HepG2 (cell line): ENCODE measurements around the gene GPC3. TPM values are rescaled to one million over a fixed set of nuclear protein-coding genes. Genes with fewer than 3 reads are reported as not detected.

Source experiments
- ATAC-seq: fragments of 200-7000 bp; cut with Tn5 transposase; 3 replicates; pipeline ENCODE4 v1.9.1; 2020; ENCODE audit warnings: mild to moderate bottlenecking, moderate library complexity
- BruUV-seq: library from RNA; stranded (reverse); fragments of 400-500 nt; replicated peaks from 2 replicates; lab custom pipeline; 2021; lab: Mats Ljungman, UMichigan
- CTCF ChIA-PET: fragments of 300-600 bp; formaldehyde crosslinking; extraction: SDS; loops from one replicate; lab custom pipeline; 2021; ENCODE audit warnings: low total read pairs, inconsistent platforms, low intra/inter-chr PET ratio; lab: Yijun Ruan, JAX
- POLR2A ChIA-PET: fragments of 350-600 bp; sonication (Branson Sonifier 250); formaldehyde crosslinking; loops from one replicate; lab custom pipeline; 2020; ENCODE audit warnings: antibody characterized with exemption, inconsistent platforms; lab: Yijun Ruan, JAX
- DNase-seq: peaks from one replicate; pipeline ENCODE4 v3.0.0-alpha.2; 2015; ENCODE audit warnings: low spot score
- FAIRE-seq: peaks from 3 replicates; lab custom pipeline; 2011; peaks lifted over from hg19 to GRCh38; lab: Jason Lieb, UNC
- H2AFZ ChIP-seq: one replicate; pipeline ENCODE4 v1.6.1; 2011; ENCODE audit warnings: low read length, inconsistent platforms
- H3K27ac ChIP-seq: fragments of 300-600 bp; 3 replicates; pipeline ENCODE4 v1.8.0; 2011; ENCODE audit warnings: mixed run types, mild to moderate bottlenecking, mixed read lengths, low read length, inconsistent platforms; ENCODE audit not compliant: insufficient read depth; ENCODE audit errors: extremely low read length
- H3K27me3 ChIP-seq, 2 experiments: fragments of 200-600 bp in 1 of 2; 2 replicates in 1 of 2; 3 replicates in 1 of 2; pipeline versions ENCODE4 v1.6.0 to v1.8.0; 2011; ENCODE audit warnings: low read length in 2 of 2, mild to moderate bottlenecking in 2 of 2, moderate library complexity in 2 of 2, inconsistent platforms in 1 of 2; ENCODE audit not compliant: insufficient read depth in 2 of 2, control insufficient read depth in 1 of 2
- H3K36me3 ChIP-seq, 2 experiments: fragments of 200-600 bp in 1 of 2; replicated peaks in 1 of 2; 2 replicates in 1 of 2; 3 replicates in 1 of 2; pipeline versions ENCODE4 v1.5.1 to v1.8.0; 2011; ENCODE audit warnings: low read length in 2 of 2, inconsistent platforms in 1 of 2; ENCODE audit not compliant: insufficient read depth in 2 of 2, control insufficient read depth in 1 of 2
- H3K4me1 ChIP-seq: 2 replicates; pipeline ENCODE4 v1.5.1; 2012; ENCODE audit warnings: low read length, inconsistent platforms; ENCODE audit not compliant: insufficient read depth
- H3K4me2 ChIP-seq: 2 replicates; pipeline ENCODE4 v1.6.0; 2011; ENCODE audit warnings: low read depth, low read length, inconsistent platforms
- H3K4me3 ChIP-seq, 3 experiments: fragments of 200-600 bp in 1 of 3; sonication (generic), shearing (Covaris generic) in 1 of 3; replicated peaks in 1 of 3; 2 replicates each; pipeline ENCODE4 v1.5.1; 2011 to 2016; ENCODE audit warnings: low read length in 3 of 3, inconsistent platforms in 2 of 3, low read depth in 2 of 3, mild to moderate bottlenecking in 2 of 3, control low read depth in 1 of 3, mixed read lengths in 1 of 3; ENCODE audit not compliant: insufficient read depth in 1 of 3
- H3K79me2 ChIP-seq: one replicate; pipeline ENCODE4 v1.6.1; 2011; ENCODE audit warnings: low read length, inconsistent platforms; ENCODE audit not compliant: insufficient read depth
- H3K9ac ChIP-seq: 2 replicates; pipeline ENCODE4 v1.6.0; 2011; ENCODE audit warnings: mild to moderate bottlenecking, low read depth, low read length, inconsistent platforms; ENCODE audit not compliant: insufficient read depth
- H3K9me3 ChIP-seq: 2 replicates; pipeline ENCODE4 v1.5.1; 2012; ENCODE audit warnings: mild to moderate bottlenecking, low read length
- H4K20me1 ChIP-seq: 2 replicates; pipeline ENCODE4 v1.6.0; 2011; ENCODE audit warnings: inconsistent platforms, mild to moderate bottlenecking, low read length, moderate library complexity; ENCODE audit not compliant: insufficient read depth
- ARHGAP35 ChIP-seq: sonication (generic); formaldehyde crosslinking; IDR thresholded peaks from 2 replicates; pipeline ENCODE4 v1.9.0; 2022; ENCODE audit warnings: mild to moderate bottlenecking, inconsistent platforms, moderate library complexity, missing genetic modification reagents, borderline replicate concordance
- ATRX ChIP-seq: sonication (generic); formaldehyde crosslinking; IDR thresholded peaks from 2 replicates; pipeline ENCODE4 v1.4.0; 2020; ENCODE audit warnings: missing genetic modification reagents, borderline replicate concordance
- FOXA1 ChIP-seq, 2 experiments: fragments of 450-650 bp in 1 of 2; sonication (generic) in 1 of 2; formaldehyde crosslinking in 1 of 2; IDR thresholded peaks; 2 replicates each; pipeline versions ENCODE4 v1.4.0 to v1.6.1; 2016 to 2020; ENCODE audit warnings: missing genetic modification reagents in 1 of 2
- FOXA3 ChIP-seq: IDR thresholded peaks from 2 replicates; pipeline ENCODE4 v1.6.1; 2016; ENCODE audit warnings: missing genetic modification reagents, missing compliant biosample characterization
- GLI4 ChIP-seq: sonication (generic); formaldehyde crosslinking; IDR thresholded peaks from 2 replicates; pipeline ENCODE4 v1.5.1; 2020; ENCODE audit warnings: missing genetic modification reagents, mild to moderate bottlenecking, moderate library complexity, borderline replicate concordance
- HNRNPLL ChIP-seq: fragments of 200-400 bp; formaldehyde crosslinking; IDR thresholded peaks from 2 replicates; pipeline ENCODE4 v1.6.1; 2017; ENCODE audit warnings: mild to moderate bottlenecking, low read depth, low read length; ENCODE audit not compliant: poor library complexity, severe bottlenecking
- MEF2D ChIP-seq: sonication (generic); formaldehyde crosslinking; IDR thresholded peaks from 2 replicates; pipeline ENCODE4 v1.5.1; 2020; ENCODE audit warnings: mild to moderate bottlenecking, missing genetic modification reagents
- PCBP2 ChIP-seq: fragments of 200-400 bp; formaldehyde crosslinking; optimal IDR thresholded peaks from 2 replicates; pipeline ENCODE3; 2018; ENCODE audit warnings: low read length, low read depth; ENCODE audit not compliant: poor library complexity, severe bottlenecking
- POLR2G ChIP-seq: fragments of 200-400 bp; formaldehyde crosslinking; IDR thresholded peaks from 2 replicates; pipeline ENCODE4 v1.6.1; 2018; ENCODE audit warnings: mild to moderate bottlenecking, low read depth, low read length, moderate library complexity
- SMAD9 ChIP-seq: sonication (generic); formaldehyde crosslinking; IDR thresholded peaks from 2 replicates; pipeline ENCODE4 v1.5.1; 2020; ENCODE audit warnings: mild to moderate bottlenecking, missing genetic modification reagents
- THYN1 ChIP-seq: sonication (generic); formaldehyde crosslinking; IDR thresholded peaks from 2 replicates; pipeline ENCODE4 v1.8.1; 2023; ENCODE audit warnings: low read depth, mild to moderate bottlenecking, moderate library complexity, missing genetic modification reagents, borderline replicate concordance
- ZC3H13 ChIP-seq: sonication (generic); formaldehyde crosslinking; IDR thresholded peaks from 2 replicates; pipeline ENCODE4 v1.8.1; 2023; ENCODE audit warnings: mild to moderate bottlenecking, missing genetic modification reagents, moderate library complexity
- ZNF296 ChIP-seq: sonication (generic); formaldehyde crosslinking; conservative IDR thresholded peaks from 2 replicates; pipeline ENCODE4 v1.5.0; 2020; ENCODE audit warnings: mild to moderate bottlenecking, missing genetic modification reagents
- ZNF547 ChIP-seq: sonication (generic); formaldehyde crosslinking; IDR thresholded peaks from 2 replicates; pipeline ENCODE4 v1.5.1; 2020; ENCODE audit warnings: mild to moderate bottlenecking, missing genetic modification reagents
- ZNF674 ChIP-seq: sonication (generic); formaldehyde crosslinking; IDR thresholded peaks from 2 replicates; pipeline ENCODE4 v1.5.0; 2020; ENCODE audit warnings: low read depth, mild to moderate bottlenecking, missing genetic modification reagents
- ZNF777 ChIP-seq: sonication (generic); formaldehyde crosslinking; IDR thresholded peaks from 2 replicates; pipeline ENCODE4 v1.4.0; 2020; ENCODE audit warnings: missing genetic modification reagents
- WGBS: methylation state at CpG from one replicate; pipeline ENCODE4 v1.1.6; 2017; ENCODE audit warnings: low lambda C conversion rate; 5-methylcytosine and 5-hydroxymethylcytosine counted together
- in situ Hi-C: cut with HindIII; loops from 2 replicates; pipeline ENCODE4 v1.10.0; 2017; ENCODE audit warnings: low pct_unique_long_range_greater_than_20kb; ENCODE audit not compliant: extremely low pct_ligation_motif_present
- intact Hi-C: fragments of 100-400 bp; cut with micrococcal nuclease; formaldehyde crosslinking; loops from one replicate; pipeline ENCODE4 v1.10.0; 2022; ENCODE audit not compliant: unreplicated experiment
- polyA plus RNA-seq, 8 experiments: library from polyadenylated mRNA; depleted of rRNA in 3 of 8; stranded (reverse) in 7 of 8; unstranded in 1 of 8; fragments of >200 nt; fragmentation: Illumina TruSeq in 4 of 8; extraction: Trizol in 4 of 8; gene quantifications; 2 replicates each; pipeline versions ENCODE4 v1.2.1 to v1.2.3, GENCODE V29; 2011 to 2016; ENCODE audit warnings: low read depth in 4 of 8, missing spikeins in 1 of 8, mixed read lengths in 1 of 8; ENCODE audit not compliant: insufficient read depth in 1 of 8
- total RNA-seq, 5 experiments: library from RNA; depleted of rRNA; stranded (reverse); fragments of >200 nt; fragmentation: Illumina TruSeq; extraction: Trizol; gene quantifications; 2 replicates each; pipeline ENCODE4 v1.2.3, GENCODE V29; 2016; ENCODE audit warnings: low read depth in 1 of 5
- TF ChIP-seq, protein P1 (sequence below): sonication (generic); formaldehyde crosslinking; IDR thresholded peaks from 2 replicates; pipeline ENCODE4 v1.5.1; 2020; ENCODE audit warnings: missing genetic modification reagents, mild to moderate bottlenecking, borderline replicate concordance
- TF ChIP-seq, protein P2 (sequence below): sonication (generic); formaldehyde crosslinking; IDR thresholded peaks from 2 replicates; pipeline ENCODE4 v1.4.0; 2020; ENCODE audit warnings: low read depth, mild to moderate bottlenecking, missing genetic modification reagents
- TF ChIP-seq, protein P3 (sequence below): sonication (generic); formaldehyde crosslinking; IDR thresholded peaks from 2 replicates; pipeline ENCODE4 v1.4.0; 2020; ENCODE audit warnings: missing genetic modification reagents

Gene GPC3
- total and polyA plus RNA-seq, 2 of the 13 experiments (the other 11 are each of a cell fraction or from before 2014, with no cell fraction given), result 1,799 to 3,263 TPM

DNA sequence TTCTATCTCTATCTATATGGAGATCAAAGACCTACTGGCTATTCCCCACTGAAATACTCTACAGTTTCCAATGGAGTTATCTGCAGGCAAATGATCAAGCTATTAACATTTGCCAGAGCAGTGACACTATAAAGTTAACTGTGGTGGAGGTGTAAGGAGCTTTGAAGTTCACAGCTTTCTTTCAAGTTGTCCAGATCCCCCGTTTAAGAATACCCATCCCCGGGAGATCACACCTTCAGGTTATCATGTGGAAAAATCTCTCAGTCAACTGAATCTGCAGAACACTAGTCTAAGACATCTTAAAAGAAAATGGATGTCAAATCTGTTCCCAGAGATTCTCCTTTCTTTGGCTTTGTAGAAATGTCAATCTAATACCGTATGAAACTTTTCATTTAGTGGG lies 80.1 kb downstream of the GPC3 start:
- CTCF ChIA-PET, result no interaction called here
- 87% methylated on average over 3 of the region's 3 CpGs for WGBS
- H3K9ac ChIP-seq, result no peak overlapping the region
- no TSS peak for BruUV-seq
- POLR2A ChIA-PET, result no interaction called here
- H3K9me3 ChIP-seq, result no peaks in the 10 kb centered on the region
- ATAC-seq (no peak), DNase-seq (no peak), FAIRE-seq (no peak)
- H3K79me2 ChIP-seq, result peaks cover 76% of the 10 kb centered on the region
- H3K4me2 ChIP-seq, result no peak overlapping the region
- no peak overlapping the region for H2AFZ ChIP-seq
- intact Hi-C loops (no loop called here), in situ Hi-C loops (no loop called here)
- TF ChIP-seq POLR2G (no peak), HNRNPLL (no peak), ZNF547 (CRISPR knock-in tag) (no peak), SMAD9 (CRISPR knock-in tag) (no peak), FOXA1 (IDR thresholded peaks at IDR 0.05) (no peak), FOXA1 (CRISPR knock-in tag; IDR thresholded peaks at IDR 0.05) (no peak), GLI4 (CRISPR knock-in tag) (no peak), ZC3H13 (no peak), MEF2D (no peak), ARHGAP35 (CRISPR knock-in tag) (no peak), ZNF777 (CRISPR knock-in tag) (no peak), THYN1 (CRISPR knock-in tag) (no peak), PCBP2 (no peak), ZNF296 (no peak), FOXA3 (CRISPR knock-in tag) (no peak), ATRX (no peak), ZNF674 (CRISPR knock-in tag) (no peak)
- TF ChIP-seq, protein P1, sequence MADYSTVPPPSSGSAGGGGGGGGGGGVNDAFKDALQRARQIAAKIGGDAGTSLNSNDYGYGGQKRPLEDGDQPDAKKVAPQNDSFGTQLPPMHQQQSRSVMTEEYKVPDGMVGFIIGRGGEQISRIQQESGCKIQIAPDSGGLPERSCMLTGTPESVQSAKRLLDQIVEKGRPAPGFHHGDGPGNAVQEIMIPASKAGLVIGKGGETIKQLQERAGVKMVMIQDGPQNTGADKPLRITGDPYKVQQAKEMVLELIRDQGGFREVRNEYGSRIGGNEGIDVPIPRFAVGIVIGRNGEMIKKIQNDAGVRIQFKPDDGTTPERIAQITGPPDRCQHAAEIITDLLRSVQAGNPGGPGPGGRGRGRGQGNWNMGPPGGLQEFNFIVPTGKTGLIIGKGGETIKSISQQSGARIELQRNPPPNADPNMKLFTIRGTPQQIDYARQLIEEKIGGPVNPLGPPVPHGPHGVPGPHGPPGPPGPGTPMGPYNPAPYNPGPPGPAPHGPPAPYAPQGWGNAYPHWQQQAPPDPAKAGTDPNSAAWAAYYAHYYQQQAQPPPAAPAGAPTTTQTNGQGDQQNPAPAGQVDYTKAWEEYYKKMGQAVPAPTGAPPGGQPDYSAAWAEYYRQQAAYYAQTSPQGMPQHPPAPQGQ (CRISPR knock-in tag), result no peak
- TF ChIP-seq, protein P2, sequence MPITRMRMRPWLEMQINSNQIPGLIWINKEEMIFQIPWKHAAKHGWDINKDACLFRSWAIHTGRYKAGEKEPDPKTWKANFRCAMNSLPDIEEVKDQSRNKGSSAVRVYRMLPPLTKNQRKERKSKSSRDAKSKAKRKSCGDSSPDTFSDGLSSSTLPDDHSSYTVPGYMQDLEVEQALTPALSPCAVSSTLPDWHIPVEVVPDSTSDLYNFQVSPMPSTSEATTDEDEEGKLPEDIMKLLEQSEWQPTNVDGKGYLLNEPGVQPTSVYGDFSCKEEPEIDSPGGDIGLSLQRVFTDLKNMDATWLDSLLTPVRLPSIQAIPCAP (CRISPR knock-in tag), result no peak
- TF ChIP-seq, protein P3, sequence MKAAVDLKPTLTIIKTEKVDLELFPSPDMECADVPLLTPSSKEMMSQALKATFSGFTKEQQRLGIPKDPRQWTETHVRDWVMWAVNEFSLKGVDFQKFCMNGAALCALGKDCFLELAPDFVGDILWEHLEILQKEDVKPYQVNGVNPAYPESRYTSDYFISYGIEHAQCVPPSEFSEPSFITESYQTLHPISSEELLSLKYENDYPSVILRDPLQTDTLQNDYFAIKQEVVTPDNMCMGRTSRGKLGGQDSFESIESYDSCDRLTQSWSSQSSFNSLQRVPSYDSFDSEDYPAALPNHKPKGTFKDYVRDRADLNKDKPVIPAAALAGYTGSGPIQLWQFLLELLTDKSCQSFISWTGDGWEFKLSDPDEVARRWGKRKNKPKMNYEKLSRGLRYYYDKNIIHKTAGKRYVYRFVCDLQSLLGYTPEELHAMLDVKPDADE (CRISPR knock-in tag), result no peak
- H3K4me1 ChIP-seq, result 0 out of 2 replicates have a peak, but pooled peaks cover 12% of the 10 kb centered on the region
- H3K36me3 ChIP-seq, result peaks cover 4 to 35% of the 10 kb centered on the region in 2 experiments; a peak in 4 of 5 replicates
- H3K27ac ChIP-seq, result no peak overlapping the region
- H3K4me3 ChIP-seq, result no peak overlapping the region
- H4K20me1 ChIP-seq, result peaks cover 78% of the 10 kb centered on the region
- no peaks in the 10 kb centered on the region for H3K27me3 ChIP-seq
